WTC11 (cell line): ENCODE measurements around the gene CTAGE1. TPM values are rescaled to one million over a fixed set of nuclear protein-coding genes. Genes with fewer than 3 reads are reported as not detected.

Source experiments
- ATAC-seq: fragments of 200-7000 bp; cut with Tn5 transposase; 2 replicates; pipeline ENCODE4 v1.10.0; 2021; ENCODE audit warnings: mild to moderate bottlenecking, moderate library complexity
- CTCF ChIA-PET: fragments of 300-600 bp; sonication (Branson Sonifier 250); formaldehyde crosslinking; loops from one replicate; lab custom pipeline; 2021; ENCODE audit warnings: antibody characterized with exemption; lab: Charles Lee
- POLR2A ChIA-PET: fragments of 350-600 bp; sonication (Branson Sonifier 250); formaldehyde crosslinking; loops from one replicate; lab custom pipeline; 2021; ENCODE audit warnings: antibody characterized with exemption; lab: Charles Lee
- DNase-seq: peaks from one replicate; pipeline ENCODE4 v3.0.0; 2021; ENCODE audit warnings: low spot score
- H3K27ac Mint-ChIP-seq: 2 replicates; pipeline ENCODE4 v1.8.0; 2021; ENCODE audit warnings: mixed read lengths
- H3K27me3 Mint-ChIP-seq: 2 replicates; pipeline ENCODE4 v1.8.0; 2021; ENCODE audit warnings: low read depth, mild to moderate bottlenecking, moderate library complexity, mixed read lengths
- H3K36me3 Mint-ChIP-seq: 2 replicates; pipeline ENCODE4 v1.8.0; 2021; ENCODE audit warnings: mixed read lengths
- H3K4me1 Mint-ChIP-seq: 2 replicates; pipeline ENCODE4 v1.8.0; 2022; ENCODE audit warnings: mixed read lengths
- H3K4me3 Mint-ChIP-seq: 2 replicates; pipeline ENCODE4 v1.8.0; 2021; ENCODE audit warnings: mild to moderate bottlenecking, moderate library complexity, mixed read lengths
- H3K9me3 Mint-ChIP-seq: 2 replicates; pipeline ENCODE4 v1.8.0; 2021; ENCODE audit warnings: mixed read lengths
- HMGA2 ChIP-seq: fragments of 250-450 bp; sonication (Bioruptor Pico); IDR thresholded peaks from 2 replicates; pipeline ENCODE4 v1.4.0; 2021; ENCODE audit warnings: mild to moderate bottlenecking, moderate library complexity
- KAT7 ChIP-seq: sonication (generic); formaldehyde crosslinking; IDR thresholded peaks from 2 replicates; pipeline ENCODE4 v1.8.1; 2023; ENCODE audit warnings: missing genetic modification reagents, mild to moderate bottlenecking, borderline replicate concordance
- NFE2L1 ChIP-seq: sonication (generic); formaldehyde crosslinking; IDR thresholded peaks from 2 replicates; pipeline ENCODE4 v1.8.1; 2023; ENCODE audit warnings: missing genetic modification reagents
- RELA ChIP-seq: sonication (generic); formaldehyde crosslinking; IDR thresholded peaks from 2 replicates; pipeline ENCODE4 v1.8.1; 2022; ENCODE audit warnings: missing genetic modification reagents, mild to moderate bottlenecking, borderline replicate concordance
- SMAD4 ChIP-seq: sonication (generic); formaldehyde crosslinking; IDR thresholded peaks from 2 replicates; pipeline ENCODE4 v1.8.0; 2022; ENCODE audit warnings: mild to moderate bottlenecking, missing genetic modification reagents
- SOX15 ChIP-seq: fragments of 250-450 bp; sonication (Bioruptor Pico); IDR thresholded peaks from 2 replicates; pipeline ENCODE4 v1.9.0; 2021; ENCODE audit warnings: mild to moderate bottlenecking
- TEAD1 ChIP-seq: sonication (generic); formaldehyde crosslinking; IDR thresholded peaks from 2 replicates; pipeline ENCODE4 v1.8.0; 2022; ENCODE audit warnings: mild to moderate bottlenecking, missing genetic modification reagents
- ZBTB21 ChIP-seq: sonication (generic); formaldehyde crosslinking; IDR thresholded peaks from 2 replicates; pipeline ENCODE4 v1.8.1; 2023; ENCODE audit warnings: mild to moderate bottlenecking, missing genetic modification reagents, borderline replicate concordance
- total RNA-seq: library from RNA; stranded (reverse); gene quantifications from 3 replicates; pipeline ENCODE4 v1.2.3, GENCODE V29; 2021
- TF ChIP-seq, protein P1 (sequence below): fragments of 200-600 bp; IDR thresholded peaks from 2 replicates; pipeline ENCODE4 v1.8.0; 2022; ENCODE audit warnings: antibody characterized with exemption
- TF ChIP-seq, protein P2 (sequence below): sonication (generic); formaldehyde crosslinking; IDR thresholded peaks from 2 replicates; pipeline ENCODE4 v1.8.1; 2022; ENCODE audit warnings: missing genetic modification reagents, borderline replicate concordance
- TF ChIP-seq, protein P3 (sequence below): sonication (generic); formaldehyde crosslinking; IDR thresholded peaks from 2 replicates; pipeline ENCODE4 v1.8.1; 2022; ENCODE audit warnings: low read depth, mild to moderate bottlenecking, moderate library complexity, missing genetic modification reagents, borderline replicate concordance
- TF ChIP-seq, protein P4 (sequence below): sonication (generic); formaldehyde crosslinking; conservative IDR thresholded peaks from 2 replicates; pipeline ENCODE4 v1.8.1; 2023; ENCODE audit warnings: mild to moderate bottlenecking, low read depth, missing genetic modification reagents, moderate library complexity
- TF ChIP-seq, protein P5 (sequence below): fragments of 250-450 bp; sonication (Bioruptor Pico); IDR thresholded peaks from 2 replicates; pipeline ENCODE4 v1.9.0; 2021; ENCODE audit warnings: moderate library complexity, mild to moderate bottlenecking, inconsistent platforms, borderline replicate concordance
- TF ChIP-seq, protein P6 (sequence below): sonication (generic); formaldehyde crosslinking; IDR thresholded peaks from 2 replicates; pipeline ENCODE4 v1.8.0; 2023; ENCODE audit warnings: missing genetic modification reagents, mild to moderate bottlenecking, borderline replicate concordance
- TF ChIP-seq, protein P7 (sequence below): sonication (generic); formaldehyde crosslinking; IDR thresholded peaks from 2 replicates; pipeline ENCODE4 v1.8.0; 2022; ENCODE audit warnings: mild to moderate bottlenecking, missing genetic modification reagents

CTAGE1 gene
- total RNA-seq, 1 experiment from 2014 or later, result not detected

DNA sequence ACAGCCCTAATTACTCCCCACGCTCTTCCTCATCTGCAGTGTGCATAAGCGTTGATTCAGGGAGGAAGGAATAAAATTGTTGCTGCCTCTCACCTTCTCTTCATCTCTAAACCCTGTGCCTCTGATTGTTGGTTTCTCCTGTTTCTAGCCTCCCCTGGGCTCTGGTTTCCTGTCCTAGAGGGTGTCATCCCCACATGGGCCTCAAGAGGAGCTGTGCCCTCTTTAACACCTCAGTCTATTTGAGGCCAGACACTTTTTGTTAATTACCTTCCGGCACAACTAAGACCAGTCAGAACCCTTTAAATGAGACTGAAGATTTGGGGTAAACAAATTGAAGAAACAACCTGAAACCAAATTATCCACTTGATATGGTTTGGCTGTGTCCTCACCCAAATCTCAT, 9.7 kb downstream of the CTAGE1 start:
- CTCF ChIA-PET, result interaction anchor here (0.7 to 1.1 kb wide), 4 partner anchors 21 to 226 kb away, joined by 3 read pairs; no protein-coding TSS in a partner anchor
- no peak overlapping the region for H3K27ac Mint-ChIP-seq
- peaks cover 39% of the 10 kb centered on the region for H3K9me3 Mint-ChIP-seq
- H3K36me3 Mint-ChIP-seq, result peaks cover 8% of the 10 kb centered on the region
- peaks cover 4% of the 10 kb centered on the region; the same call in 1 of the 2 replicates for H3K27me3 Mint-ChIP-seq
- peak; percentile 73 for ATAC-seq
- POLR2A ChIA-PET, result no interaction called here
- TF ChIP-seq, protein P1, sequence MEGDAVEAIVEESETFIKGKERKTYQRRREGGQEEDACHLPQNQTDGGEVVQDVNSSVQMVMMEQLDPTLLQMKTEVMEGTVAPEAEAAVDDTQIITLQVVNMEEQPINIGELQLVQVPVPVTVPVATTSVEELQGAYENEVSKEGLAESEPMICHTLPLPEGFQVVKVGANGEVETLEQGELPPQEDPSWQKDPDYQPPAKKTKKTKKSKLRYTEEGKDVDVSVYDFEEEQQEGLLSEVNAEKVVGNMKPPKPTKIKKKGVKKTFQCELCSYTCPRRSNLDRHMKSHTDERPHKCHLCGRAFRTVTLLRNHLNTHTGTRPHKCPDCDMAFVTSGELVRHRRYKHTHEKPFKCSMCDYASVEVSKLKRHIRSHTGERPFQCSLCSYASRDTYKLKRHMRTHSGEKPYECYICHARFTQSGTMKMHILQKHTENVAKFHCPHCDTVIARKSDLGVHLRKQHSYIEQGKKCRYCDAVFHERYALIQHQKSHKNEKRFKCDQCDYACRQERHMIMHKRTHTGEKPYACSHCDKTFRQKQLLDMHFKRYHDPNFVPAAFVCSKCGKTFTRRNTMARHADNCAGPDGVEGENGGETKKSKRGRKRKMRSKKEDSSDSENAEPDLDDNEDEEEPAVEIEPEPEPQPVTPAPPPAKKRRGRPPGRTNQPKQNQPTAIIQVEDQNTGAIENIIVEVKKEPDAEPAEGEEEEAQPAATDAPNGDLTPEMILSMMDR, result peak; percentile 27; the same call in 1 of the 2 replicates
- no peak for TF ChIP-seq ZBTB21
- no peak overlapping the region for H3K4me3 Mint-ChIP-seq
- H3K4me1 Mint-ChIP-seq, result peaks cover 4% of the 10 kb centered on the region; the same call in 1 of the 2 replicates
- DNase-seq, result no peak

DNA sequence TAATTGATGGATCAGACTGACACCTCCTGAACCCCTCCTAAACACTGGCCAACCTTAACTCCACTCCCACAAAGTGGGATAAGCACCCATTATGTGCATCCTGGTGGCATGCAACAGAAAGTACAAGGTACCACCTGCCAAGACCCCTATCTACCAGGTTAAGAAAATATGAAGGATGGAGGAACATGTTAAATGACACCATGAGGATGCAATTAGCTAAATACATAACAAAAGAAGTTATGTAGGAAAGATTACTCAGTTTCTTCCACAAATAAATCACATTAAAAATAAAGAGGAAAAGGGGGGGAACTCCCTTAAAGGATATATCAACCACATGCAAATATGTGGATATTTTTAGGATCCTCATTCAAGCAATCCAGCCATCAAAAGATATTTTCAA, 12.6 kb downstream of the CTAGE1 start:
- ChIA-PET POLR2A (no interaction called here), CTCF (no interaction called here)
- Mint-ChIP-seq H3K4me1 (peaks cover 17% of the 10 kb centered on the region), H3K4me3 (no peak overlapping the region), H3K27ac (no peak overlapping the region), H3K27me3 (peaks cover 4% of the 10 kb centered on the region; the same call in 1 of the 2 replicates), H3K9me3 (peaks cover 39% of the 10 kb centered on the region), H3K36me3 (peaks cover 8% of the 10 kb centered on the region)
- TF ChIP-seq TEAD1 (no peak), HMGA2 (CRISPR knock-in tag) (no peak), RELA (CRISPR knock-in tag) (no peak), KAT7 (CRISPR knock-in tag) (no peak), SMAD4 (CRISPR knock-in tag) (no peak), NFE2L1 (CRISPR knock-in tag) (no peak), SOX15 (CRISPR knock-in tag) (no peak)
- TF ChIP-seq, protein P2, sequence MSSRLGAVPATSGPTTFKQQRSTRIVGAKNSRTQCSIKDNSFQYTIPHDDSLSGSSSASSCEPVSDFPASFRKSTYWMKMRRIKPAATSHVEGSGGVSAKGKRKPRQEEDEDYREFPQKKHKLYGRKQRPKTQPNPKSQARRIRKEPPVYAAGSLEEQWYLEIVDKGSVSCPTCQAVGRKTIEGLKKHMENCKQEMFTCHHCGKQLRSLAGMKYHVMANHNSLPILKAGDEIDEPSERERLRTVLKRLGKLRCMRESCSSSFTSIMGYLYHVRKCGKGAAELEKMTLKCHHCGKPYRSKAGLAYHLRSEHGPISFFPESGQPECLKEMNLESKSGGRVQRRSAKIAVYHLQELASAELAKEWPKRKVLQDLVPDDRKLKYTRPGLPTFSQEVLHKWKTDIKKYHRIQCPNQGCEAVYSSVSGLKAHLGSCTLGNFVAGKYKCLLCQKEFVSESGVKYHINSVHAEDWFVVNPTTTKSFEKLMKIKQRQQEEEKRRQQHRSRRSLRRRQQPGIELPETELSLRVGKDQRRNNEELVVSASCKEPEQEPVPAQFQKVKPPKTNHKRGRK (CRISPR knock-in tag), result no peak
- TF ChIP-seq, protein P3, sequence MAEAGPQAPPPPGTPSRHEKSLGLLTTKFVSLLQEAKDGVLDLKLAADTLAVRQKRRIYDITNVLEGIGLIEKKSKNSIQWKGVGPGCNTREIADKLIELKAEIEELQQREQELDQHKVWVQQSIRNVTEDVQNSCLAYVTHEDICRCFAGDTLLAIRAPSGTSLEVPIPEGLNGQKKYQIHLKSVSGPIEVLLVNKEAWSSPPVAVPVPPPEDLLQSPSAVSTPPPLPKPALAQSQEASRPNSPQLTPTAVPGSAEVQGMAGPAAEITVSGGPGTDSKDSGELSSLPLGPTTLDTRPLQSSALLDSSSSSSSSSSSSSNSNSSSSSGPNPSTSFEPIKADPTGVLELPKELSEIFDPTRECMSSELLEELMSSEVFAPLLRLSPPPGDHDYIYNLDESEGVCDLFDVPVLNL (CRISPR knock-in tag), result no peak
- TF ChIP-seq, protein P4, sequence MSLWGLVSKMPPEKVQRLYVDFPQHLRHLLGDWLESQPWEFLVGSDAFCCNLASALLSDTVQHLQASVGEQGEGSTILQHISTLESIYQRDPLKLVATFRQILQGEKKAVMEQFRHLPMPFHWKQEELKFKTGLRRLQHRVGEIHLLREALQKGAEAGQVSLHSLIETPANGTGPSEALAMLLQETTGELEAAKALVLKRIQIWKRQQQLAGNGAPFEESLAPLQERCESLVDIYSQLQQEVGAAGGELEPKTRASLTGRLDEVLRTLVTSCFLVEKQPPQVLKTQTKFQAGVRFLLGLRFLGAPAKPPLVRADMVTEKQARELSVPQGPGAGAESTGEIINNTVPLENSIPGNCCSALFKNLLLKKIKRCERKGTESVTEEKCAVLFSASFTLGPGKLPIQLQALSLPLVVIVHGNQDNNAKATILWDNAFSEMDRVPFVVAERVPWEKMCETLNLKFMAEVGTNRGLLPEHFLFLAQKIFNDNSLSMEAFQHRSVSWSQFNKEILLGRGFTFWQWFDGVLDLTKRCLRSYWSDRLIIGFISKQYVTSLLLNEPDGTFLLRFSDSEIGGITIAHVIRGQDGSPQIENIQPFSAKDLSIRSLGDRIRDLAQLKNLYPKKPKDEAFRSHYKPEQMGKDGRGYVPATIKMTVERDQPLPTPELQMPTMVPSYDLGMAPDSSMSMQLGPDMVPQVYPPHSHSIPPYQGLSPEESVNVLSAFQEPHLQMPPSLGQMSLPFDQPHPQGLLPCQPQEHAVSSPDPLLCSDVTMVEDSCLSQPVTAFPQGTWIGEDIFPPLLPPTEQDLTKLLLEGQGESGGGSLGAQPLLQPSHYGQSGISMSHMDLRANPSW (CRISPR knock-in tag), result no peak
- TF ChIP-seq, protein P5, sequence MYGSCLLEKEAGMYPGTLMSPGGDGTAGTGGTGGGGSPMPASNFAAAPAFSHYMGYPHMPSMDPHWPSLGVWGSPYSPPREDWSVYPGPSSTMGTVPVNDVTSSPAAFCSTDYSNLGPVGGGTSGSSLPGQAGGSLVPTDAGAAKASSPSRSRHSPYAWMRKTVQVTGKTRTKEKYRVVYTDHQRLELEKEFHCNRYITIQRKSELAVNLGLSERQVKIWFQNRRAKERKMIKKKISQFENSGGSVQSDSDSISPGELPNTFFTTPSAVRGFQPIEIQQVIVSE (CRISPR knock-in tag), result no peak
- TF ChIP-seq, protein P6, sequence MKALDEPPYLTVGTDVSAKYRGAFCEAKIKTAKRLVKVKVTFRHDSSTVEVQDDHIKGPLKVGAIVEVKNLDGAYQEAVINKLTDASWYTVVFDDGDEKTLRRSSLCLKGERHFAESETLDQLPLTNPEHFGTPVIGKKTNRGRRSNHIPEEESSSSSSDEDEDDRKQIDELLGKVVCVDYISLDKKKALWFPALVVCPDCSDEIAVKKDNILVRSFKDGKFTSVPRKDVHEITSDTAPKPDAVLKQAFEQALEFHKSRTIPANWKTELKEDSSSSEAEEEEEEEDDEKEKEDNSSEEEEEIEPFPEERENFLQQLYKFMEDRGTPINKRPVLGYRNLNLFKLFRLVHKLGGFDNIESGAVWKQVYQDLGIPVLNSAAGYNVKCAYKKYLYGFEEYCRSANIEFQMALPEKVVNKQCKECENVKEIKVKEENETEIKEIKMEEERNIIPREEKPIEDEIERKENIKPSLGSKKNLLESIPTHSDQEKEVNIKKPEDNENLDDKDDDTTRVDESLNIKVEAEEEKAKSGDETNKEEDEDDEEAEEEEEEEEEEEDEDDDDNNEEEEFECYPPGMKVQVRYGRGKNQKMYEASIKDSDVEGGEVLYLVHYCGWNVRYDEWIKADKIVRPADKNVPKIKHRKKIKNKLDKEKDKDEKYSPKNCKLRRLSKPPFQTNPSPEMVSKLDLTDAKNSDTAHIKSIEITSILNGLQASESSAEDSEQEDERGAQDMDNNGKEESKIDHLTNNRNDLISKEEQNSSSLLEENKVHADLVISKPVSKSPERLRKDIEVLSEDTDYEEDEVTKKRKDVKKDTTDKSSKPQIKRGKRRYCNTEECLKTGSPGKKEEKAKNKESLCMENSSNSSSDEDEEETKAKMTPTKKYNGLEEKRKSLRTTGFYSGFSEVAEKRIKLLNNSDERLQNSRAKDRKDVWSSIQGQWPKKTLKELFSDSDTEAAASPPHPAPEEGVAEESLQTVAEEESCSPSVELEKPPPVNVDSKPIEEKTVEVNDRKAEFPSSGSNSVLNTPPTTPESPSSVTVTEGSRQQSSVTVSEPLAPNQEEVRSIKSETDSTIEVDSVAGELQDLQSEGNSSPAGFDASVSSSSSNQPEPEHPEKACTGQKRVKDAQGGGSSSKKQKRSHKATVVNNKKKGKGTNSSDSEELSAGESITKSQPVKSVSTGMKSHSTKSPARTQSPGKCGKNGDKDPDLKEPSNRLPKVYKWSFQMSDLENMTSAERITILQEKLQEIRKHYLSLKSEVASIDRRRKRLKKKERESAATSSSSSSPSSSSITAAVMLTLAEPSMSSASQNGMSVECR (CRISPR knock-in tag), result no peak
- TF ChIP-seq, protein P7, sequence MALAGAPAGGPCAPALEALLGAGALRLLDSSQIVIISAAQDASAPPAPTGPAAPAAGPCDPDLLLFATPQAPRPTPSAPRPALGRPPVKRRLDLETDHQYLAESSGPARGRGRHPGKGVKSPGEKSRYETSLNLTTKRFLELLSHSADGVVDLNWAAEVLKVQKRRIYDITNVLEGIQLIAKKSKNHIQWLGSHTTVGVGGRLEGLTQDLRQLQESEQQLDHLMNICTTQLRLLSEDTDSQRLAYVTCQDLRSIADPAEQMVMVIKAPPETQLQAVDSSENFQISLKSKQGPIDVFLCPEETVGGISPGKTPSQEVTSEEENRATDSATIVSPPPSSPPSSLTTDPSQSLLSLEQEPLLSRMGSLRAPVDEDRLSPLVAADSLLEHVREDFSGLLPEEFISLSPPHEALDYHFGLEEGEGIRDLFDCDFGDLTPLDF (CRISPR knock-in tag), result no peak
- DNase-seq (no peak), ATAC-seq (no peak)
